Measurements from ENCODE around the gene GRIK3.
"Not testable (repeated sequence)": the region's sequence is repeated elsewhere in the genome, so short reads cannot be mapped to it uniquely, and the experiment has no call there.

The GRIK3 gene

GRCh38 chr1:37034121-37035013, at the start of gene GRIK3:
Gene GRIK3 (minus strand): TSS chr1:37034515. CDS start chr1:37034108, 407 bp downstream.
- no peak for DNase-seq

GRCh38 chr1:37084013-37084412, 49.7 kb upstream of the GRIK3 start:
- DNase-seq = no peak

GRCh38 chr1:37083603-37084002, 49.3 kb upstream of the GRIK3 start:
- DNase-seq = no peak

GRCh38 chr1:37080296-37080986, 46.1 kb upstream of the GRIK3 start:
- not testable (repeated sequence) for DNase-seq

GRCh38 chr1:37078866-37079265, 44.6 kb upstream of the GRIK3 start:
- no peak for DNase-seq

GRCh38 chr1:37076168-37076567, 41.9 kb upstream of the GRIK3 start:
- no peak for DNase-seq

GRCh38 chr1:37073854-37074379, 39.6 kb upstream of the GRIK3 start:
- DNase-seq = no peak

GRCh38 chr1:37073152-37073853, 39.0 kb upstream of the GRIK3 start:
- DNase-seq = no peak

- DNase-seq = no peak
These were observed 37.5 kb upstream of the GRIK3 start for GRCh38 chr1:37071829-37072228.

- no peak for DNase-seq
These were observed 35.8 kb upstream of the GRIK3 start for GRCh38 chr1:37070126-37070525.

GRCh38 chr1:37069406-37069805, 35.1 kb upstream of the GRIK3 start:
- DNase-seq = no peak

GRCh38 chr1:37068897-37069296, 34.6 kb upstream of the GRIK3 start:
- DNase-seq = no peak

- DNase-seq = no peak
These were observed 33.9 kb upstream of the GRIK3 start for GRCh38 chr1:37068260-37068659.

GRCh38 chr1:37064039-37064438, 29.7 kb upstream of the GRIK3 start:
- DNase-seq = no peak

- DNase-seq = no peak
These were observed 25.0 kb upstream of the GRIK3 start for GRCh38 chr1:37059346-37059745.

- DNase-seq = no peak
These were observed 24.2 kb upstream of the GRIK3 start for GRCh38 chr1:37058424-37058988.

GRCh38 chr1:37056325-37056724, 22.0 kb upstream of the GRIK3 start:
- peak; percentile 37 for DNase-seq

- no peak for DNase-seq
These were observed 21.3 kb upstream of the GRIK3 start for GRCh38 chr1:37055631-37056030.

GRCh38 chr1:37053173-37053572, 18.9 kb upstream of the GRIK3 start:
- DNase-seq = no peak

GRCh38 chr1:37052120-37052519, 17.8 kb upstream of the GRIK3 start:
- no peak for DNase-seq

GRCh38 chr1:37051346-37051745, 17.0 kb upstream of the GRIK3 start:
- DNase-seq = no peak

- DNase-seq = no peak
These were observed 13.2 kb upstream of the GRIK3 start for GRCh38 chr1:37047542-37047941.

- no peak for DNase-seq
These were observed 8.8 kb upstream of the GRIK3 start for GRCh38 chr1:37043101-37043500.

All from NCI-H1417 treated with DMSO at 0.1 percent for 48 hours (cell line).